Measurements from ENCODE around the gene ALOX15B. TPM values are rescaled to one million over a fixed set of nuclear protein-coding genes. Genes with fewer than 3 reads are reported as not detected.

ALOX15B gene
- total RNA-seq, 1 experiment from 2014 or later, result not detected

DNA sequence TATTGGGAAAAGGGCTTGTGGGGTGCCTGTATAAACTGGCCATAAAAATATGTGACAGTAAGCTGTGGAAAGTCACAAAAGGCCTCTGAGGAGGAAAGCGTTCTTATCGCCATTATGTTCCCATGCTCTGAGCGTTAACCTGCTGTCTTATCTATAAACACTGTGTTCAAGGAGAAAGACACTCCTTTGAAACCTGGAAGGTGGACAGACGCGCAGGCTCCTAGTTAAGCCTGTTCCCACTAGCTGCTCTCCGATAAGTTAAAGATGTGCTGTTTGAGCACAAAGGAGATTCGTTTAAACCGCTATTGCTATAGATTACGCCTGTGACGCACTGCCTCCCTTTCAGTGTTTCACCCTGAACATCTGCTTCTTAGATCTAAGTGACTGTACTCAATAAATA is 43.4 kb downstream of the ALOX15B start:
- intact Hi-C loops (cut with micrococcal nuclease; ENCODE audit: unreplicated experiment), result loop anchor here (5.0 kb wide), 1 partner anchor 35 kb away; the partner anchor contains the start of gene ALOXE3
- CTCF ChIA-PET, result no interaction called here
- Mint-ChIP-seq H3K4me1 (ENCODE audit: low read depth, unreplicated experiment) (no peaks in the 10 kb centered on the region), H3K4me3 (ENCODE audit: low read depth, unreplicated experiment) (no peak overlapping the region), H3K36me3 (ENCODE audit: insufficient read depth, unreplicated experiment) (no peaks in the 10 kb centered on the region), H3K27ac (ENCODE audit: unreplicated experiment) (no peak overlapping the region), H3K27me3 (ENCODE audit: unreplicated experiment) (peaks cover 53% of the 10 kb centered on the region), H3K9me3 (ENCODE audit: low read depth, unreplicated experiment) (no peaks in the 10 kb centered on the region)
- TF ChIP-seq, protein P1, sequence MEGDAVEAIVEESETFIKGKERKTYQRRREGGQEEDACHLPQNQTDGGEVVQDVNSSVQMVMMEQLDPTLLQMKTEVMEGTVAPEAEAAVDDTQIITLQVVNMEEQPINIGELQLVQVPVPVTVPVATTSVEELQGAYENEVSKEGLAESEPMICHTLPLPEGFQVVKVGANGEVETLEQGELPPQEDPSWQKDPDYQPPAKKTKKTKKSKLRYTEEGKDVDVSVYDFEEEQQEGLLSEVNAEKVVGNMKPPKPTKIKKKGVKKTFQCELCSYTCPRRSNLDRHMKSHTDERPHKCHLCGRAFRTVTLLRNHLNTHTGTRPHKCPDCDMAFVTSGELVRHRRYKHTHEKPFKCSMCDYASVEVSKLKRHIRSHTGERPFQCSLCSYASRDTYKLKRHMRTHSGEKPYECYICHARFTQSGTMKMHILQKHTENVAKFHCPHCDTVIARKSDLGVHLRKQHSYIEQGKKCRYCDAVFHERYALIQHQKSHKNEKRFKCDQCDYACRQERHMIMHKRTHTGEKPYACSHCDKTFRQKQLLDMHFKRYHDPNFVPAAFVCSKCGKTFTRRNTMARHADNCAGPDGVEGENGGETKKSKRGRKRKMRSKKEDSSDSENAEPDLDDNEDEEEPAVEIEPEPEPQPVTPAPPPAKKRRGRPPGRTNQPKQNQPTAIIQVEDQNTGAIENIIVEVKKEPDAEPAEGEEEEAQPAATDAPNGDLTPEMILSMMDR (IDR thresholded peaks at IDR 0.05; ENCODE audit: unreplicated experiment), result no peak
- no peak for DNase-seq
- BruUV-seq (replicated peaks), result no TSS peak

GRCh38 chr17:8084250-8084649 is 45.4 kb downstream of the ALOX15B start:
- CTCF ChIA-PET, result interaction anchor here (1.6 kb wide), 1 partner anchor 9 kb away, joined by 4 read pairs; no protein-coding TSS in a partner anchor
- Mint-ChIP-seq H3K4me3 (ENCODE audit: low read depth, unreplicated experiment) (no peak overlapping the region), H3K27me3 (ENCODE audit: unreplicated experiment) (peaks cover 67% of the 10 kb centered on the region), H3K4me1 (ENCODE audit: low read depth, unreplicated experiment) (no peaks in the 10 kb centered on the region), H3K27ac (ENCODE audit: unreplicated experiment) (no peak overlapping the region), H3K9me3 (ENCODE audit: low read depth, unreplicated experiment) (no peaks in the 10 kb centered on the region), H3K36me3 (ENCODE audit: insufficient read depth, unreplicated experiment) (no peaks in the 10 kb centered on the region)
- TF ChIP-seq, protein P1 (IDR thresholded peaks at IDR 0.05; ENCODE audit: unreplicated experiment), result no peak
- intact Hi-C loops (cut with micrococcal nuclease; ENCODE audit: unreplicated experiment), result loop anchor here (5.0 kb wide), 1 partner anchor 33 kb away; the partner anchor contains the start of gene ALOXE3
- DNase-seq, result no peak
- no TSS peak for BruUV-seq (replicated peaks)

DNA sequence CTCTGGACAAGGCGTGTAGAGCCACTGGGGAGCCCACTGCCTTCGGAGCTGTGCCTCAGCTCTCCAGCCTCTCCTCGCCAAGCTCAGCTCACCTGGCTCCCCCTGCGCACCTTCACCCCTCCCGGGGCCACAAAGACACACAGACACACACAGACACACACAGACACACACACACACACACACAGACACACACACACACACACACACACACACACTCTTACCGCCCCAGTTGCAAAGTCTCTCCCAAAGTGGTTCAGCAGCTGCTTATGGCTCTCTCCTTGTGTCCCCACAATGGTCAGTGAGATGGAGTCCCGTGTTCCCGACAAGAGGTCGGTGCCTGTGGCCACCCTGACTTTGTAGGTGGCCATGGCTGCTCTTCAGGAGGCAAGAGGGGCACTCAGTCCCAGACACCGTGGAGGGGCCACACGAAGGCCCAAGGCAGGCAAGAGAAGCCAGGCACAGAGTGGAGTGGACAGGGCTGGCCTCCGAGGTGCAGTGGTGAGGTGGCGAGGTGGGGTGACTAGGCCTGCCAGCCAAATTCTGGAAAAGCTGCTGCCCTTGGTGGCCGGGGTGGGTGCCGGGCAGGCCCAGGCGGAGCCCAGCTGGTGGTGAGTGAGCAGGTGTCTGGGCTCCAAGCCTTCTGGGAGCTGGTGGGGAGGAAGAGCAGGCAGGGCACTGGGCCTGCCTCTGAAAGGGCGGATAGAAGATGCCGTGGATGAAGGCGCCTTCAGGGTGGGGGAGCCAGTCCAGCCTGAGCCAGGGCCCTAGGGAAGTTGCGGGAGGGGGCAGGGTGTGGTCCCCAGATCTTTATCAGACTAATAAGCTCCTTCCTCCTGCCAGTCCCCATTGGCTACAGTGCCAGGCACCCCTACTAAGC is 48.5 kb downstream of the ALOX15B start, which contains the start of gene ALOX12B:
ALOX12B (minus strand) TSS at position 642 of the 877 bp plus-strand sequence; CDS start at position 368, 274 bp downstream.
- H3K9me3 Mint-ChIP-seq (ENCODE audit: low read depth, unreplicated experiment), result no peaks in the 10 kb centered on the region
- no TSS peak for BruUV-seq (replicated peaks)
- TF ChIP-seq, protein P1 (IDR thresholded peaks at IDR 0.05; ENCODE audit: unreplicated experiment), result no peak
- DNase-seq, result no peak
- H3K4me3 Mint-ChIP-seq (ENCODE audit: low read depth, unreplicated experiment), result no peak within 1 kb of the TSS
- no peak within 1 kb of the TSS for H3K27ac Mint-ChIP-seq (ENCODE audit: unreplicated experiment)
- CTCF ChIA-PET, result interaction anchor here (0.6 kb wide), 1 partner anchor 765 kb away, joined by 3 read pairs; no protein-coding TSS in a partner anchor
- H3K27me3 Mint-ChIP-seq (ENCODE audit: unreplicated experiment), result peaks cover 87% of the 10 kb centered on the region
- no peaks in the 10 kb centered on the region for H3K36me3 Mint-ChIP-seq (ENCODE audit: insufficient read depth, unreplicated experiment)
- intact Hi-C loops (cut with micrococcal nuclease; ENCODE audit: unreplicated experiment), result no loop called here
- H3K4me1 Mint-ChIP-seq (ENCODE audit: low read depth, unreplicated experiment), result no peaks in the 10 kb centered on the region

GRCh38 chr17:8087952-8088230 is 49.0 kb downstream of the ALOX15B start:
- peaks cover 81% of the 10 kb centered on the region for H3K27me3 Mint-ChIP-seq (ENCODE audit: unreplicated experiment)
- no peaks in the 10 kb centered on the region for H3K9me3 Mint-ChIP-seq (ENCODE audit: low read depth, unreplicated experiment)
- TF ChIP-seq, protein P1 (IDR thresholded peaks at IDR 0.05; ENCODE audit: unreplicated experiment), result no peak
- DNase-seq, result no peak
- intact Hi-C loops (cut with micrococcal nuclease; ENCODE audit: unreplicated experiment), result no loop called here
- H3K4me3 Mint-ChIP-seq (ENCODE audit: low read depth, unreplicated experiment), result no peak overlapping the region
- BruUV-seq (replicated peaks), result no TSS peak
- CTCF ChIA-PET, result no interaction called here
- H3K36me3 Mint-ChIP-seq (ENCODE audit: insufficient read depth, unreplicated experiment), result no peaks in the 10 kb centered on the region
- H3K27ac Mint-ChIP-seq (ENCODE audit: unreplicated experiment), result no peak overlapping the region
- no peaks in the 10 kb centered on the region for H3K4me1 Mint-ChIP-seq (ENCODE audit: low read depth, unreplicated experiment)
